HepG2 (cell line): ENCODE measurements around the gene ARPC1A. TPM values are rescaled to one million over a fixed set of nuclear protein-coding genes. Genes with fewer than 3 reads are reported as not detected.
A peak's percentile ranks its signal among the peaks of the same experiment; 100 is the strongest.

Experiments
- ARID3A ChIP-seq: IDR thresholded peaks from 2 replicates; pipeline ENCODE4 v1.6.1; 2012; ENCODE audit warnings: low read depth, low read length, improper control_type of control experiment
- BHLHE40 ChIP-seq: IDR thresholded peaks from 2 replicates; pipeline ENCODE4 v1.6.1; 2011; ENCODE audit warnings: low read length, improper control_type of control experiment
- CBX1 ChIP-seq: IDR thresholded peaks from one replicate; pipeline ENCODE4 v1.6.1; 2016; ENCODE audit warnings: antibody characterized with exemption, low read depth
- CREB1 ChIP-seq, 2 experiments: fragments of 450-650 bp in 1 of 2; IDR thresholded peaks; 2 replicates each; pipeline ENCODE4 v1.6.1; 2016 to 2017; ENCODE audit warnings: control low read depth in 1 of 2, mild to moderate bottlenecking in 1 of 2, missing compliant biosample characterization in 1 of 2, missing genetic modification characterization in 1 of 2
- GFI1 ChIP-seq: sonication (generic); formaldehyde crosslinking; IDR thresholded peaks from 2 replicates; pipeline ENCODE4 v1.5.0; 2020; ENCODE audit warnings: missing genetic modification reagents, mild to moderate bottlenecking, borderline replicate concordance
- HNRNPH1 ChIP-seq: fragments of 200-400 bp; formaldehyde crosslinking; optimal IDR thresholded peaks from 2 replicates; pipeline ENCODE3; 2017; ENCODE audit warnings: mild to moderate bottlenecking, low read depth, low read length
- JARID2 ChIP-seq: sonication (generic); formaldehyde crosslinking; IDR thresholded peaks from 2 replicates; pipeline ENCODE4 v1.8.1; 2023; ENCODE audit warnings: missing genetic modification reagents, inconsistent platforms; ENCODE audit not compliant: insufficient replicate concordance
- NCOA2 ChIP-seq: sonication (generic); formaldehyde crosslinking; IDR thresholded peaks from 2 replicates; pipeline ENCODE4 v1.8.0; 2022; ENCODE audit warnings: inconsistent platforms
- NR2F2 ChIP-seq: IDR thresholded peaks from 2 replicates; pipeline ENCODE4 v1.6.1; 2012; ENCODE audit warnings: low read depth, inconsistent platforms, borderline replicate concordance
- RARA ChIP-seq: IDR thresholded peaks from 2 replicates; pipeline ENCODE4 v1.6.1; 2016; ENCODE audit warnings: missing genetic modification reagents, missing compliant biosample characterization
- SCMH1 ChIP-seq: sonication (generic); formaldehyde crosslinking; IDR thresholded peaks from 2 replicates; pipeline ENCODE4 v1.9.0; 2021; ENCODE audit warnings: missing genetic modification reagents, mild to moderate bottlenecking, borderline replicate concordance
- SMYD3 ChIP-seq: sonication (generic); formaldehyde crosslinking; IDR thresholded peaks from 2 replicates; pipeline ENCODE4 v1.8.1; 2023; ENCODE audit warnings: mild to moderate bottlenecking, missing genetic modification reagents
- SNAPC2 ChIP-seq: sonication (generic); formaldehyde crosslinking; IDR thresholded peaks from 2 replicates; pipeline ENCODE4 v1.8.1; 2022; ENCODE audit warnings: mild to moderate bottlenecking, missing genetic modification reagents
- SOX13 ChIP-seq, 3 experiments: fragments of 450-650 bp in 1 of 3; sonication (generic) in 1 of 3; formaldehyde crosslinking in 1 of 3; IDR thresholded peaks in 2 of 3; conservative IDR thresholded peaks in 1 of 3; 2 replicates each; pipeline versions ENCODE4 v1.5.0 to v1.6.1; 2016 to 2020; ENCODE audit warnings: antibody characterized with exemption in 1 of 3, mild to moderate bottlenecking in 1 of 3, missing compliant biosample characterization in 1 of 3, missing genetic modification reagents in 1 of 3, moderate library complexity in 1 of 3
- ZFP62 ChIP-seq: sonication (generic); formaldehyde crosslinking; IDR thresholded peaks from 2 replicates; pipeline ENCODE4 v1.4.0; 2020; ENCODE audit warnings: missing genetic modification reagents
- ZFYVE20 ChIP-seq: sonication (generic); formaldehyde crosslinking; IDR thresholded peaks from 2 replicates; pipeline ENCODE4 v1.8.0; 2023; ENCODE audit warnings: low read depth, mild to moderate bottlenecking, moderate library complexity, missing genetic modification reagents, borderline replicate concordance
- ZMAT3 ChIP-seq: sonication (generic); formaldehyde crosslinking; conservative IDR thresholded peaks from 2 replicates; pipeline ENCODE4 v1.7.0; 2021; ENCODE audit warnings: missing genetic modification reagents
- ZNF281 ChIP-seq: sonication (generic); formaldehyde crosslinking; IDR thresholded peaks from 2 replicates; pipeline ENCODE4 v1.4.0; 2020; ENCODE audit warnings: missing genetic modification reagents, borderline replicate concordance
- ZNF33B ChIP-seq: sonication (generic); formaldehyde crosslinking; IDR thresholded peaks from 2 replicates; pipeline ENCODE4 v1.5.1; 2020; ENCODE audit warnings: mild to moderate bottlenecking, missing genetic modification reagents
- ZNF460 ChIP-seq: sonication (generic); formaldehyde crosslinking; IDR thresholded peaks from 2 replicates; pipeline ENCODE4 v1.5.1; 2020; ENCODE audit warnings: missing genetic modification reagents, mild to moderate bottlenecking, borderline replicate concordance
- ZNF484 ChIP-seq: sonication (generic); formaldehyde crosslinking; IDR thresholded peaks from 2 replicates; pipeline ENCODE4 v1.5.1; 2020; ENCODE audit warnings: mild to moderate bottlenecking, low read depth, missing genetic modification reagents, borderline replicate concordance
- ZNF660 ChIP-seq: sonication (generic); formaldehyde crosslinking; IDR thresholded peaks from 2 replicates; pipeline ENCODE4 v1.5.1; 2020; ENCODE audit warnings: mild to moderate bottlenecking, low read depth, missing genetic modification reagents, borderline replicate concordance
- ZNF704 ChIP-seq: sonication (generic); formaldehyde crosslinking; IDR thresholded peaks from 2 replicates; pipeline ENCODE4 v1.8.1; 2023; ENCODE audit warnings: mild to moderate bottlenecking, inconsistent platforms, moderate library complexity, missing genetic modification reagents, borderline replicate concordance
- polyA plus RNA-seq, 8 experiments: library from polyadenylated mRNA; depleted of rRNA in 3 of 8; stranded (reverse) in 7 of 8; unstranded in 1 of 8; fragments of >200 nt; fragmentation: Illumina TruSeq in 4 of 8; extraction: Trizol in 4 of 8; gene quantifications; 2 replicates each; pipeline versions ENCODE4 v1.2.1 to v1.2.3, GENCODE V29; 2011 to 2016; ENCODE audit warnings: low read depth in 4 of 8, missing spikeins in 1 of 8, mixed read lengths in 1 of 8; ENCODE audit not compliant: insufficient read depth in 1 of 8
- total RNA-seq, 5 experiments: library from RNA; depleted of rRNA; stranded (reverse); fragments of >200 nt; fragmentation: Illumina TruSeq; extraction: Trizol; gene quantifications; 2 replicates each; pipeline ENCODE4 v1.2.3, GENCODE V29; 2016; ENCODE audit warnings: low read depth in 1 of 5

Gene ARPC1A
- total and polyA plus RNA-seq, 2 of the 13 experiments (the other 11 are each of a cell fraction or from before 2014, with no cell fraction given) = 44.3 to 88.5 TPM

GRCh38 chr7:99325592-99326407 lies at the start of gene ARPC1A (continued):
- TF ChIP-seq ZNF704 (CRISPR knock-in tag) (peak; percentile 61; the same call in 1 of the 2 replicates), ZMAT3 (CRISPR knock-in tag) (0 out of 2 replicates have a peak, but pooled peaks have one; percentile 12), GFI1 (CRISPR knock-in tag) (peak; percentile 78; the same call in 1 of the 2 replicates), SMYD3 (CRISPR knock-in tag) (no peak), BHLHE40 (0 out of 2 replicates have a peak, but pooled peaks have one; percentile 6), CBX1 (peak; percentile 40), ZFYVE20 (no peak), RARA (CRISPR knock-in tag) (0 out of 2 replicates have a peak, but pooled peaks have one; percentile 15), NCOA2 (CRISPR knock-in tag) (no peak), ZNF460 (CRISPR knock-in tag) (no peak; the same call in 1 of the 2 replicates), ZNF33B (peak; percentile 83), CREB1 (IDR thresholded peaks at IDR 0.05) (peak; percentile 79), CREB1 (CRISPR knock-in tag; IDR thresholded peaks at IDR 0.05) (no peak), NR2F2 (no peak), ARID3A (no peak), HNRNPH1 (no peak), ZNF660 (CRISPR knock-in tag) (no peak), ZNF484 (no peak), SOX13 (IDR thresholded peaks at IDR 0.05) (no peak), SOX13 (CRISPR knock-in tag; conservative IDR thresholded peaks at IDR 0.05 in 1 of 2, IDR thresholded peaks at IDR 0.05 in 1 of 2) (peak in 1 of 2 experiments; percentile 41; a peak in 1 of 4 replicates), ZNF281 (CRISPR knock-in tag) (peak; percentile 59; the same call in 1 of the 2 replicates), ZFP62 (CRISPR knock-in tag) (peak; percentile 57; the same call in 1 of the 2 replicates), SNAPC2 (CRISPR knock-in tag) (no peak), JARID2 (peak; percentile 86), SCMH1 (CRISPR knock-in tag) (no peak)
